ENCODE results near the gene MXI1.

- TF ChIP-seq CTCF (IDR thresholded peaks at IDR 0.05) (no peak), EZH2 (IDR thresholded peaks at IDR 0.05; ENCODE audit: borderline replicate concordance, insufficient read depth, low read depth, low read length, poor library complexity, severe bottlenecking) (no peak)
These were observed 42.2 kb upstream of the MXI1 start for GRCh38 chr10:110165239-110165638.
